H54 (cell line): ENCODE results near the gene FLOT1.

ENCODE experiments used
- DNase-seq: peaks from one replicate; pipeline ENCODE4 v3.0.0; 2011; ENCODE audit warnings: low spot score, mixed read lengths; ENCODE audit not compliant: insufficient read length
- FAIRE-seq: peaks from 3 replicates; lab custom pipeline; 2011; peaks lifted over from hg19 to GRCh38; lab: Jason Lieb, UNC
- POLR2A ChIP-seq: IDR thresholded peaks from 2 replicates; pipeline ENCODE4 v1.6.1; 2011; ENCODE audit warnings: low read depth, mild to moderate bottlenecking, low read length

FLOT1 gene

GRCh38 chr6:30747902-30748769 lies 5.6 kb upstream of the FLOT1 start:
- no peak for TF ChIP-seq POLR2A
- no peak for FAIRE-seq
- DNase-seq, result no peak

- DNase-seq (no peak), FAIRE-seq (no peak)
- no peak for TF ChIP-seq POLR2A
Observed at GRCh38 chr6:30747300-30747687, 4.8 kb upstream of the FLOT1 start.

GRCh38 chr6:30744054-30744805 lies 1.7 kb upstream of the FLOT1 start, which contains the start of gene IER3:
Gene IER3 (minus strand): TSS chr6:30744547. CDS start chr6:30744518, 29 bp downstream.
- FAIRE-seq, result no peak
- DNase-seq, result peak; percentile 49
- TF ChIP-seq POLR2A, result peak; percentile 99

- no peak for FAIRE-seq
- peak; percentile 19; the same call in 1 of the 2 replicates for TF ChIP-seq POLR2A
- no peak for DNase-seq
Observed at GRCh38 chr6:30743099-30744053, 889 bp upstream of the FLOT1 start.

GRCh38 chr6:30741789-30742315 lies 635 bp downstream of the FLOT1 start:
- DNase-seq, result no peak
- no peak for FAIRE-seq
- no peak; the same call in 1 of the 2 replicates for TF ChIP-seq POLR2A

- DNase-seq (no peak), FAIRE-seq (no peak)
- no peak for TF ChIP-seq POLR2A
Observed at GRCh38 chr6:30741063-30741779, 1.3 kb downstream of the FLOT1 start.

- no peak for DNase-seq
- no peak for TF ChIP-seq POLR2A
- FAIRE-seq, result no peak
Observed at GRCh38 chr6:30740540-30740870, 2.0 kb downstream of the FLOT1 start.

- no peak for TF ChIP-seq POLR2A
- FAIRE-seq, result no peak
- DNase-seq, result no peak
Observed at GRCh38 chr6:30738532-30738931, 4.0 kb downstream of the FLOT1 start.

GRCh38 chr6:30735668-30736314 lies 6.7 kb downstream of the FLOT1 start:
- DNase-seq (no peak), FAIRE-seq (no peak)
- no peak for TF ChIP-seq POLR2A

- DNase-seq (no peak), FAIRE-seq (no peak)
- TF ChIP-seq POLR2A, result no peak
Observed at GRCh38 chr6:30732237-30732943, 10.1 kb downstream of the FLOT1 start.

GRCh38 chr6:30730601-30731435 lies 11.7 kb downstream of the FLOT1 start:
- FAIRE-seq (no peak), DNase-seq (no peak)
- no peak for TF ChIP-seq POLR2A
